Cerebellar nuclear complex (tissue), 1 donor: ENCODE measurements around the gene IL5RA.

ENCODE experiments used
- DNase-seq, 2 experiments: peaks; one replicate each; lab custom pipeline; 2025; lab: John Stamatoyannopoulos, UW

Gene IL5RA

DNA sequence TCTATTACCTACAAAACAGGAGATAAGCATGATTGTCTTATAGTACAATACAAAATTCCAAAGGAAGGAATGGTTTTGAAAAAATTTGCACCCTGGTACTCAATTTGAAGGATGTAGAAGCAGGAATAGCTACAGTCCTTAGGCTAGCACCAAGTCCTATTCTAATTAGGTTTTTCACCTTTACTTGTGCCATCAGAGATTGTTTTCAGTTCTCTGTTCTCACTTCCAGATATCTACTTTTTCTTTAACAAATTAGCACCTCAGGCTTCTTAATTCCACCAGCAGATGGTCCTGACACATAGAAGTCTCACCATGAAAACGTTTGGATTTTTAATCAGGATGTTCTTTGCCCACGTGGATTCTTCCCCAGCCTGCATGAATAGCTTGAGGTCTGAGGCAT, 43.8 kb downstream of the IL5RA start:
- DNase-seq = no peak

DNA sequence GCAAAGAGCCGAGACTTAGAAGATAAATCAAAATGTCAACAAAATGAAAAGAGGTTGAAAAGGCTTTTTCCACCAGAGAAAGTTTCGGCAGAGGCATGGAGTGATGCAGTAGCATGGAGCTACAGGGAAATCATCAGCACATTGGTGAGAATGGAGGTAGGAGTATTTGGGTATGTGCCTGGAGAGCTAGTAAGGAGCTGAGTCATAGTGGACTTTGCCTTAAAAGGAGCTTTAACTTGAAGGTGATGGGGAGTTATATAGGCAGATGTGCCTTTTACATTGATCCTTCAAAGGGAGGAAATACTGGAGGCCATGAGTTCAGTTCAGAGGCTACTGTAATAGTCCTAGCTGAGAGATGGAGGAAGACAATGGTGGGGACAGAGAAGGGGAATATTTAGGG, 44.3 kb downstream of the IL5RA start:
- no peak for DNase-seq

DNA sequence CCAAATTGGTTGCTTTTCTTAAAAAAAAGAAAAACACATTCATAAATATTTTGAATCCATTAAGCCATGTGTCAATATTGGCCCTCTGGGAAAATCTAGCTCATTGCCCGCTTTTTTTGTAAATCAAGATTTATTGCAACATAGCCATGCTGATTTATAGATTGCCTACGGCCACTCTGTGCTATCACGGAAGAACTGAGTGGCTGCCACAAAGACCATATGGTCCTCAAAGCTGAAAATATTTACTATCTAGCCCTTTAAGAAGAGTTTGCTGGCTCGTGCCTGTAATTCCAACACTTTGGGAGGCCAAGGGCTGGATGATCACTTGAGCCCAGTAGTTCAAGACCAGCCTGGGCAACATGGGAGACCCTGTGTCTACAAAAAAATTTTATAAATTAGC, 45.9 kb downstream of the IL5RA start:
- no peak for DNase-seq

DNA sequence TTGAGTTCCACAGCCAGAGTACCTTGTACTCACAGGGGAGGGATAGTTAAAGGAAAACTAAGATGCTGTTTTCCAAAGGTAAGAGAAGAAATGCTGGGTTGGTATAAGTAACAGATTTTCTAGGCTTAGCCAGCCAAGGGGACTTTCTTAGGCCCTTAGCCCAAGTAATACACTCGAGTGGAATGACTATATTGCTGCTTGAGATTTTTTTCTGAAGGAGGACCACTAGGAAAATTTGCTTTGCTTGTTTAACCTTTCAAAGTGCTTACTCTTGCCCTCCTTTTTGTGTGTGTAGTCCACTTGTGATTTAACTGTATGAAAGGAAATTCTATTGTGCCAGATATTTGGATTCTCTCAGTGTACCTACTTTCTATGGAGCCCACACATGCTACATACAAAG, 50.5 kb downstream of the IL5RA start:
- no peak for DNase-seq

DNA sequence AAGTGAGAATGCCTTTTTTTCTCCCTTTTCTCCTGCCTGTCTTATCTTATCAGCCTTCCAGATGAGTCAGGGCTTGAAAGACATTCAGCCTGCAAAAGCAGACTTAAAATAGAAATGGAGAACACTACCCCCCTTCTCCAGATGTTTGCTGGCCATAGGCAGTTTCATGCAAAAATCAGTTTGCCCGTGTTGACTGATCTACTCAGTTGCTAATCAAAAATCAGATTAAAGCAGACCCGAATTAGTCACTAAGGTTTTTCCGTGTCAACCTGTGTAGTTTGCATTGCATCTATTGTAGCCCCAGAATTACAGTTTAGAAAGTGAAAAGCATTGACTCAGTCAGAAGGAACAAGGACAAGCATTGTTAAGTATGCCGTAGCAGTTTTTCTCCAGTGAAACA, 56.2 kb downstream of the IL5RA start:
- DNase-seq = no peak

DNA sequence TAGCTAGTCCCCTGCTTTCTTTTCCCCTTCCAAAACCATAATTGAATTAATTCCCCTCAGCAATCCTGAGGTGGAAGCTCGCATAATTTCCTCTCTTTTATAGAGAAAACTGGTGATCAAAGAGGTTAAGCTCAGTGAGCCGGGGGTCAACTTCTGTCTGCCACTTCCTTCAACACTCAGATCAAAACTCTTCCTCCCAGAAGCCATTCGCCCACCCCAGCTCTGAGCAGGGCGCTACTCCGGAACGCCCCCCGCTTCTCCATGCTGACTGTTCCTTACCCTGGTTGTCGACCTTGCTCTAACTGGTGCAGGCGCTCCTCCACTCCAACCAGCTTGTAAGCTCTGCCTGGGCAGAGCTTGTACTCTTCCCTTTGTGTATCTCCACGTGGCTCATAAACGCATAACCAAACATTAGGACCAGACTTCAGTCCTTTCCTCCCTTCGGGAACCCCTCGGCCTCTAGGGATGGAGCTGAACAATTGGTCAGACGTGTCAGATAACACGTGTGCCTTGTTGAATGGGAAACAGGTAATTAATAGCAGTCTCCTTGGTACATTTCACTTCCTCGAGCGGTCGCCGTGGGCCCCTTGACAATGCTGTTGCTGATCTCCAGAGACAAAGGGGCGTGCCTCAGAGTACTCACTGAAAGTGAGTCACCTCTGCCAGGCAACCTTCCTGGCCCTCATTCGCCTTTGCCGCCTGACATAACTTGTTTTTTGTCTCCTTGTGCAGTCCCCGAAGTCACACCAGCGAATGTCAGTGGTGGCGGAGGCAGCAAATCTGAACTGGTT, 71.8 kb downstream of the IL5RA start:
- no peak for DNase-seq

DNA sequence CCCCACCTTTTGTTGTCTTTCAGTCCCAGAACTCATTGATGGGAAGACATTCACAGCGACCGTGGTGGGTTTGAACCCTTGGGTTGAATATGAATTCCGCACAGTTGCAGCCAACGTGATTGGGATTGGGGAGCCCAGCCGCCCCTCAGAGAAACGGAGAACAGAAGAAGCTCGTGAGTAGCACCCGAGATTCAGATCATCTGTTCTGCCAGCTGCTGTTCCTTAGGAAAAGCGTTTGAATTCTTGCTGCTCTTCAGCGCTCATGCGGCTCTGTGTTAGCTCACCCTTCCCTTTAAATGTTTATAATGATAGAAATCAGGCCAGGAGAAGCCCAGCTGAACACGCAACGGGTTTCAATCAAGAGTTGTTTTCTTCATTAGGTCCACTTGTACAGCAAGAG, 73.0 kb downstream of the IL5RA start:
- DNase-seq = no peak

DNA sequence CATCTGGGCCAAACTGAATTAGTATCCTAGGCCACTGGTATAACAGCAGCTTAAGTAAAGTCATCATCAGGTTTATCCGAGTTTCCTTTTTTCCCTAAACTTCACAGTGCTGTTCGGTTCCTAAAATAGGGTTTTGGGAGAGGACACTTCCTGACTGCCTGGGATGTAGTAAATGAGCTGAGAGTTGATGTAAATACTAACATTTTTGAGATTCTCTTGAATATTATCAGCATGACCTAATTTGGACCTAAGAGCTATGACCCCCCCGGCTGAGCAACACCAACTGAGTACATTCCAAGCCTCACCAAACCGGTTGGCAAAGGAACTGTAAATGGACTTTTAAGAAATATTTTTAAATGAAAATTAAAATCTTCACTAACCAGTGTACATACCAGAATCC, 78.8 kb downstream of the IL5RA start:
- DNase-seq = no peak

DNA sequence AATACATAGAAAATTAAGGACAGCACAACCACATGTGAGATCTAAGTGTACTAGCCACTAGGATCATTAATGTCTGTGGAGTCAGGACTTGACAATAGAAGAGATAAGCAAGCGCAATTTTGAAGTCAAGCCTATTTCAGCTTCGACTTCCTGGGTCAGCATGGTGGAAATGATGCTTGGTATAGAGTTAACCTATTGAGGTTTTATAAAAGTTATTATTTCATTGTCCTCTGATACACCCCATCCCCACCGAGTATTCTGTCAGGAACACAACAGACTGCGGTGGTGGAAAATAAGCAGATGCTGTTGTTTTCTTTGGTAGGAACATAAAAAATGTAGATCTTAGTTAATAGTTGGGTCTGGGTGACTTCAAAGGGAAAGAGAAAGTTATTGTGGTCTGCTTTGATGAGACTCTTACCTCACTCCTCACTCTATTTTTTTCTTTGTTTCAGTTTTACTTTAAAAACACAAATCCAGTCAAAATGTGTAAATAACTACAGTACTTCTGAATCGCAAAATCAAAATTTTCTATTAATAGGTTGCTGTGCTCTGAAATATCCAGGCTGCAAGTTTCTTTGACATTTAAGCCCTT, 82.1 kb downstream of the IL5RA start:
- DNase-seq = no peak

DNA sequence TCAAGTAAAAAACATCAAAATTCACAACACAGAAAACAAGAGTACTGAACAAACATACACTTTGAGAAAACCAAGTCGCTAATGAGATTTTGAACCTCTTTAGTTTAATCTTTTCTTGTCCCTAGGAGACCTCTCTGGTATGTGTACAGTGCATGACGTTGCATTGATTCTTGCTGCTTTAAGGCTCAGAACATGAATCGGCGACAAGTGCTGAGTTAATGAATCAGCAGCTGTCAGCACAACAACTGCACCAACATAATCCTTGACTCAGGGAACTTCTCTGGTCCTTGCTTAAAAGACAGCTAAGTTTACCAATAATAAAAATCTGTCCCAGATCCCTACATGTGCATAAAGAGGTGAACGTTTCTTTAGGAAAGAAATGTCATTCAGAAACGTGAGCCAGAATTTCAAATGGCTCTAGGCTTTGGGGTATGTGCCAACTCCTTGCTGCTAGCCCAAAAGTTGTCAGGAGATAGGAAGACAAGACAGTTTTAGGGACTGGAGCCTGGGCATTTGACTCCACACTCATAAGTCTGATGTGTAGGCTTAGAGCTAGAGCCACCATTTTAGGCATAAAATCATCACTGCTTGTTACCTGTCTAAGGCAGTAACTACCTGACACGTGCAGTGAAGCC, 86.9 kb downstream of the IL5RA start:
- DNase-seq = no peak

DNA sequence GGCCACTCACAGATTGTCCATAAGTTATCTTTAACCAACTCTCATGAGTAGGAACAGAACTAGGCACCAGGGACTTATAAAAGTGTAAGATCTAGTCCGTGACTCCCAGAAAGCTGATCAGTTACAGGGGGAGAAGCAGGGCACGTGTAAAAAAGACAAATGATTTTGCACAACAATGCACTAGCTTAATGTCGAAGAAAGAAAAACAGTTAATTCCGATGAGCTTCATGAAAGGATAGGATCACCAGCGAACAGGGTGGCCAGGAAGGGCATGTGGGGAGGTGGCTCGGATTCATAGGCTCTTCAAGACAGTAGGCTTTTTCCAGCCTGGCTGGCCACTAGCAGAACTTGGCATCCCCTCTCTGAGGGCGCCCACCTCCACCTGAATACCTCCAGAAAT, 90.0 kb downstream of the IL5RA start:
- no peak for DNase-seq
